HL-60 (cell line): ENCODE results near the gene CAMK2G.

ENCODE experiments used
- DNase-seq, 2 experiments: peaks; one replicate each; pipeline ENCODE4 v3.0.0-alpha.2; 2010 to 2020; ENCODE audit warnings: low read depth in 1 of 2, low spot score in 1 of 2
- H3K27ac ChIP-seq: fragments of 250-450 bp; sonication (Bioruptor Pico); replicated peaks from 2 replicates; pipeline ENCODE4 v1.5.1; 2020; ENCODE audit warnings: mild to moderate bottlenecking, moderate library complexity
- H3K27me3 ChIP-seq: fragments of 250-450 bp; sonication (Bioruptor Pico); 2 replicates; pipeline ENCODE4 v1.5.1; 2021; ENCODE audit warnings: mild to moderate bottlenecking, moderate library complexity; ENCODE audit not compliant: insufficient read depth, poor library complexity, severe bottlenecking
- H3K4me3 ChIP-seq: replicated peaks from 2 replicates; pipeline ENCODE4 v1.5.1; 2011; ENCODE audit warnings: mild to moderate bottlenecking, control low read depth, low read length; ENCODE audit not compliant: insufficient read depth
- CTCF ChIP-seq: IDR thresholded peaks from one replicate; pipeline ENCODE4 v1.5.1; 2011; ENCODE audit warnings: low read length, control low read depth, inconsistent platforms; ENCODE audit not compliant: insufficient read depth
- GABPA ChIP-seq: IDR thresholded peaks from 2 replicates; pipeline ENCODE4 v1.6.1; 2012; ENCODE audit warnings: low read depth
- POLR2AphosphoS5 ChIP-seq: IDR thresholded peaks from 2 replicates; pipeline ENCODE4 v1.6.1; 2012; ENCODE audit warnings: low read depth
- REST ChIP-seq: IDR thresholded peaks from 2 replicates; pipeline ENCODE4 v1.6.1; 2012; ENCODE audit warnings: low read depth; ENCODE audit not compliant: insufficient replicate concordance
- SPI1 ChIP-seq: IDR thresholded peaks from 2 replicates; pipeline ENCODE4 v1.6.1; 2012; ENCODE audit warnings: low read depth, mild to moderate bottlenecking, borderline replicate concordance
- long read RNA-seq: library from polyadenylated mRNA; unstranded; transcript quantifications from one replicate; pipeline ENCODE4 v2.0.0, GENCODE V29; 2020

Gene CAMK2G
- long read RNA-seq, transcript CAMK2G-204 (19 exons, 3,563 nt), result major isoform, 113 of 767 reads
- long read RNA-seq, transcript CAMK2G-203 (21 exons, 3,818 nt), result minor isoform, 66 of 767 reads
- long read RNA-seq, partial matches to known transcripts, result 27 of 767 reads
- long read RNA-seq, other reads (novel, unspliced or antisense), result 559 of 767 reads

GRCh38 chr10:73874267-73875138, at the start of gene CAMK2G:
TSS of gene CAMK2G (minus strand) at chr10:73874555. CDS start at chr10:73874461, 94 bp downstream.
- peak within 1 kb of the TSS; percentile 84 for H3K4me3 ChIP-seq
- H3K27ac ChIP-seq, result peak within 1 kb of the TSS; percentile 80
- TF ChIP-seq POLR2AphosphoS5 (peak; percentile 6; the same call in 1 of the 2 replicates), REST (no peak)
- peak; percentile 69 to 85 for DNase-seq
- no peaks in the 10 kb centered on the region for H3K27me3 ChIP-seq

DNA sequence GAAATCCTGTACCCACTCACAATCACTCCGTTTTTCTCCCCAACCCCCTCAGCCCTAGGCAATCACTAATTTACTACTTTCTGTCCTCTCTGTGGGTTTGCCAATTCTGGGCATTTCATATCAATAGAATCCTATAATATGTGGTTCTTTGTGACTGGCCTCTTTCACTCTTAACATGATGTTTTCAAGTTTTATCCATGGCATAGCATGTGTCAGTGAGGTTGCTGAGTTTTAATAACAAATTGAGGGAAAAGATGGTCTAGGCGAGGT, 48.4 kb upstream of the CAMK2G start:
- TF ChIP-seq CTCF, result no peak
- TF ChIP-seq SPI1, result no peak
- TF ChIP-seq REST, result no peak
- TF ChIP-seq POLR2AphosphoS5, result no peak
- TF ChIP-seq GABPA, result no peak
- H3K4me3 ChIP-seq, result no peak overlapping the region

DNA sequence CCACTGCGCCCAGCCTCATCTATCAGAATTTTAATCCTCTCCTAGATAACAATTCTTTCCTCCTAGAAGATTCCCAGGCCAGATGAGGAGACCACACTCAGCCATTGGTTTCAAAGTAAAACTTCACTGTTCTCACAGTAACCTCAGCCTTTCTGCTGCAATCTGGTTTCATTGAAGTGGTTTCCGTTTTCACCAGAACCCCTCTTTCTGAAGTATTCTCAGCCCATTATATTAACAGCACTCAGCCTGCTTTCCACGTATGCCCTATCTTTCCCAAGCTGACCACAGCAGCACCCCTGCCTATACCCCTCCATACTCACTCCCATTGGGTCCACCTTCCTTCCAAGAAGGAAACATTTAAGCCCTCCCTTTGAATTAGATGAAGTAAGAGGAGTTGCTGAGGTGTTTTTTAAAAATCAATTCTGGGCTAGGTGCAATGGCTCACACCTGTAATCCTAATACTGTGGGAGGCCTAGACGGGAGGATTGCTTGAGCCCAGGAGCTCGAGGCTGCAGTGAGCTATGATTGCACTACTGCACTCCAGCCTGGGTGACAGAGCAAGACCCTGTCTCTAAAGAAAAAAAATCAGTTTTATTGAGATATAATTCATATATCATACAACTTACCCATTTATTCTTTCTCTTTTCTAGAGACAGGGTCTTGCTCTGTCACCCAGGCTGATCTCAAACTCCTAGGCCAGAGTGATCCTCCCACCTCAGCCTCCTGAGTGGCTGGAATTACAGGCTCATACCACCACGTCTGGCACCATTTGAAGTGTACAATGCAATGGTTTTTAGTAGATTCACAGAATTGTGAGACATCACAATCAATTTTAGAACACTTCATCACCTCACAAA, 47.9 kb upstream of the CAMK2G start:
- no peak for TF ChIP-seq GABPA
- TF ChIP-seq REST, result no peak
- TF ChIP-seq CTCF, result no peak
- no peak for TF ChIP-seq POLR2AphosphoS5
- no peak for TF ChIP-seq SPI1
- no peak overlapping the region for H3K4me3 ChIP-seq
- no peaks in the 10 kb centered on the region for H3K27me3 ChIP-seq
- no peak overlapping the region for H3K27ac ChIP-seq
- DNase-seq, result no peak

More for the DNA sequence above, 48.4 kb upstream of the CAMK2G start:
- no peak overlapping the region for H3K27ac ChIP-seq
- DNase-seq, result no peak
- no peaks in the 10 kb centered on the region for H3K27me3 ChIP-seq
